Measurements from ENCODE around the gene CD99.
"Not testable (repeated sequence)": the region's sequence is repeated elsewhere in the genome, so short reads cannot be mapped to it uniquely, and the experiment has no call there.

Gene CD99

GRCh38 chrX:2769615-2770014 lies 78.5 kb downstream of the CD99 start:
- DNase-seq (ENCODE audit: low read depth in 2 of 2) = no peak

GRCh38 chrX:2773166-2774055 lies 82.3 kb downstream of the CD99 start:
- not testable (repeated sequence) for DNase-seq (ENCODE audit: low read depth in 2 of 2)

DNA sequence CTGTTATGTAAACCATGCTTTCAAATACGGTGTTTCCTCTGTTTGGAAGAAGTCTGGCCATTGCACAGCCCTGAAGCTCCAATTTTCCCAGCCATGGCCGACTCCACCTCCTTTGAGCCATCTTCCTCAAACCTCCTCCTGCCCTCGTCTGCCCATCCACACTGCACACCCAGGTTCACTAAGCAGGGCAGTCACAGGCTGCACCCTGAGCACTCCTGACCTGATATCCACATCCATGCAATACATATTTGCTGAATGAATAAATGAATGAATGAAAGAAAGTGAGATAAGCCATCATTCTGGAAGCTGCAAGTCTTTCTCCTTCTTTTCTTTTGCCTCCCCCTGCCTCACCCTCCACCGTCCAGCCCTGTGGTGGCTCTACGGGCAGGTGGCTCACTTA lies 83.0 kb downstream of the CD99 start:
- DNase-seq (ENCODE audit: low read depth in 2 of 2) = no peak

DNA sequence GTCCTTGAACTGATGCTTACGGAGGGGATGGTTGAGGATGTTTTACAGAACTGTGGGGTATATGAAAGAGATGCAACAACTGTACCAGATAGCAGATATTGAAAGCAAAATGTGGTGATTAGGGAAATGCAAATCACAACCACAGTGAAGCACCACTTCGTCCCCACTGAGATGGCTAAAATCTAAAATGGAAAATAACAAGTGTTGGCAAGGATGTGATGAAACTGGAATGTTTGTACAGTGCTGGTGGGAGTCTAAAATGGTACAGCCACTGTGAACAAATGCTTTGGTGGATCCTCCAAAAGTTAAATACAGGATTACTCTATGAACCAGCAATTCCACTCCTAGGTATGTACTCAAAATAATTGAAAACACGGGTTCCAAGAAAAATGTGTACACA lies 83.7 kb downstream of the CD99 start:
- DNase-seq (ENCODE audit: low read depth in 2 of 2) = no peak

- DNase-seq (ENCODE audit: low read depth in 2 of 2) = not testable (repeated sequence)
Observed at GRCh38 chrX:2780472-2781225, 89.6 kb downstream of the CD99 start.

DNA sequence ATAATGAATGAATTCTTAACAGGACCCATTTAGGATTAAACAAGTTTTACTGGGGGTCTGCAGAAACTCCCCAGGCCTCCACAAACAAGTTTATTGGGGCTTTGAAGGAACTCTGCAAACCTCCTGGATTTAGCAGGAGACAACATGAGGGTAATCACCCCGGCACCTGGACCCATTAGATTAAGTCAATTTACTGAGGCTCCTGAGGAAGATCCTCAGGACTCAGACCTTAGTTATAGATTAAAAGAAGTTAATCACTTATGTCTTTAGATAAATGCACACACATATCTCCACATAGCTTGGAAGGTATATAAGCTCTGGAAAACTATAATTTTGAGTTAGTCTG lies 90.1 kb downstream of the CD99 start:
- no peak for DNase-seq (ENCODE audit: low read depth in 2 of 2)

GRCh38 chrX:2781698-2782097 lies 90.6 kb downstream of the CD99 start:
- no peak for DNase-seq (ENCODE audit: low read depth in 2 of 2)

- no peak for DNase-seq (ENCODE audit: low read depth in 2 of 2)
Observed at GRCh38 chrX:2782171-2782570, 91.1 kb downstream of the CD99 start.

DNA sequence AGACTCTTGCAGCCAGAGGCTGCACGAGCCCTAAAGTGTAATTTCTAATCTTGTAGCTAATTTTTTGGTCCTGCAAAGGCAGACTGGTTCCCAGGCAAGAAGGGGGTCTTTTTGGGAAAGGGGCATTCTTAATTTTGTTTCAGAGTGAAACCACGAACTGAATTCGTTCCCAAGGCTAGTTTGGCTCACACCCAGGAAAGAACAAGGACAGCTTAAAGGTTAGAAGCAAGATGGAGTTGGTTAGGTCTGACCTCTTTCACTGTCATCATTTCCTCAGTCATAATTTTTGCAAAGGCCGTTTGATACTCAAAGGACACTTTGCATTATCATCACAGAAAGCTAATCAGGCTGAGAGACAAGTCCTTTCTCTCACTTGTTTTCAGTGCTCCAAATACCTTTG lies 91.7 kb downstream of the CD99 start:
- no peak for DNase-seq (ENCODE audit: low read depth in 2 of 2)

- DNase-seq (ENCODE audit: low read depth in 2 of 2) = no peak
Observed at GRCh38 chrX:2784026-2784425, 92.9 kb downstream of the CD99 start.

GRCh38 chrX:2785538-2785937 lies 94.4 kb downstream of the CD99 start:
- DNase-seq (ENCODE audit: low read depth in 2 of 2) = no peak

DNA sequence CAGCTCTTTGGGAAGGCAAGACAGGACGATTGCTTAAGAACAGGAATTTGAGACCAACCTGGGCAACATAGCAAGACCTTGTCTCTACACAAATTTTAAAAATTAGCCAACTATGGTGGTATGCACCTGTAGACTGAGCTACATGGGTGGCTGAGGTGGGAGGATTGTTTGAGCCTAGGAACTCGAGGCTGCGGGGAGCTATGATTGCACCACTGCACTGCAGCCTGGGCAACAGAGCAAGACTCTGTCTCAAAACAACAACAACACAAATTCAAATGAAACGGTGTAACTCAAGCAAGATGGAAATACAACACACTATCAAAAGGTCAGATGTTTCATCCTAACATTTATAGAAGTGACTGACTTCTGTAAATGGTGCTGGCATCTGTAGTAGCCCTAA lies 97.9 kb downstream of the CD99 start:
- DNase-seq (ENCODE audit: low read depth in 2 of 2) = no peak

GRCh38 chrX:2789569-2789968 lies 98.5 kb downstream of the CD99 start:
- no peak for DNase-seq (ENCODE audit: low read depth in 2 of 2)
